Measurements from ENCODE around the gene RANBP2. TPM values are rescaled to one million over a fixed set of nuclear protein-coding genes. Genes with fewer than 3 reads are reported as not detected.

The RANBP2 gene
- polyA plus RNA-seq, 4 donors = 65.0 to 67.3 (median 65.8) TPM

- DNase-seq (ENCODE audit: low read depth in 4 of 4, low spot score in 3 of 4) = no peak
Observed at GRCh38 chr2:108833219-108833618, 113.9 kb downstream of the RANBP2 start.

- DNase-seq (ENCODE audit: low read depth in 4 of 4, low spot score in 3 of 4) = no peak
Observed at GRCh38 chr2:108834620-108835019, 115.3 kb downstream of the RANBP2 start.

GRCh38 chr2:108835040-108835439 is 115.8 kb downstream of the RANBP2 start:
- no peak for DNase-seq (ENCODE audit: low read depth in 4 of 4, low spot score in 3 of 4)

Other genes starting within 250 kb of the RANBP2 start
- 10 to 100 TPM; 50.2 to 59.7 (median 58.6) TPM for gene LIMS1, start 185.0 kb upstream of the RANBP2 start, polyA plus RNA-seq (ENCODE audit: insufficient read length in 4 of 4)
- 10 to 100 TPM; 14.4 to 17.6 (median 16.6) TPM for gene CCDC138, start 67.3 kb downstream of the RANBP2 start, polyA plus RNA-seq (ENCODE audit: insufficient read length in 4 of 4)

Data from right renal pelvis (tissue), 4 donors.